Middle frontal gyrus (tissue), 1 donor: ENCODE data around the gene PCSK2.

ENCODE experiments used
- DNase-seq: peaks from one replicate; pipeline ENCODE4 v3.0.0-alpha.2; 2015; ENCODE audit warnings: low spot score; ENCODE audit errors: extremely low spot score

PCSK2 gene

GRCh38 chr20:17442588-17442987, 215.7 kb downstream of the PCSK2 start:
- no peak for DNase-seq

DNA sequence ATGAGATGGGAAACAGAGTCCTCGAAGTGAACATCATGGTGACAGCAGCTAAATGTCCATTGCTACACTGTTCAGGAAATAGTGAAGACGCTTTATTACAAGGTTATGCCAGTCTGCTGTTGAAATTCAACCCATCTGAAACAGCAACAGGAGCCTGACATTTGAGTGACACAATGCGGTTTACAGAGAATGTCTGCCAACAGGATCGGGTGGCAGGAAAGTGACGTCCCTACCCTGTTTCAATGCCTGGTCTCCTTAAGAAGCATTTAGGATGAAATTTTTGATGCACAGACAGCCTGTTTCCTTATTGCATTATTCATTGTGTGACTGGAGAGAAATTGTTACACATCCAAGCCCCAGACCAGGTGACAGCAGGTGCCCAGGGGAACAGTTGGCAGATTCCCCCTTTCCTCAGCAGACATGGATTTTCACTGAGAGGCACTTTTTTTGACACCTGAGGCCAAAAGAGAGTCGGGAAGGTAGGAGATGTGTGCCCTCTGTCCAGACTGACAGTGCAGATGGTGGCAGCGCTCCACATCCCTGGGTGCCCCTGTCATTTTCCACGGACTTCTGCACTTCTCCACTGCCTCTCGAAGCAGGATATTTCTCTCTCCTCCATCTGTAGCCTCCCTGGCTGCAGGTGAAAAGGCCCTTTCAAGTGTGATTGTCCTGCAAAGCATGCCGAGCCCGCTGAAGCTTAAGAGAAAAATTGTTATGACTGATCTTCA, 216.5 kb downstream of the PCSK2 start:
- no peak for DNase-seq

DNA sequence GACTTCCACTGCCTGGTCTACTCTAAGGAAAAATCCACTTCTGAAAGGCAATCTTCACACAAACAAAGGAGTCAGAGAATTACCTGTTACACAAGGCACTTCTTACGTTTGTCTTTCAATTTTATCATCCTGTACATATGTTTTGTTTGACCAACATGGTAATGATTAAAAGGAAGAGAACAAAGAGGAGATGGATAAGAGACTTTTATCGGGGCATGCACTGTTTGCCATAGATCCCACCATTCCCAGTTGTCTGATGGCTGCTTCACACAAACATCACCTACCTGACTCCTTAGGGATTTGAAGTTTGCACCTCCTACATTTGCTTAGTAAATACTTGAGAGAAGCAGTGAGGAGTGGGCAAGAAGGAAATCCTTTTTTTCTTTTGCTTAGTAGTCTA, 217.3 kb downstream of the PCSK2 start:
- DNase-seq = no peak

GRCh38 chr20:17445543-17445942, 218.7 kb downstream of the PCSK2 start:
- no peak for DNase-seq

GRCh38 chr20:17446171-17446570, 219.3 kb downstream of the PCSK2 start:
- DNase-seq = no peak

DNA sequence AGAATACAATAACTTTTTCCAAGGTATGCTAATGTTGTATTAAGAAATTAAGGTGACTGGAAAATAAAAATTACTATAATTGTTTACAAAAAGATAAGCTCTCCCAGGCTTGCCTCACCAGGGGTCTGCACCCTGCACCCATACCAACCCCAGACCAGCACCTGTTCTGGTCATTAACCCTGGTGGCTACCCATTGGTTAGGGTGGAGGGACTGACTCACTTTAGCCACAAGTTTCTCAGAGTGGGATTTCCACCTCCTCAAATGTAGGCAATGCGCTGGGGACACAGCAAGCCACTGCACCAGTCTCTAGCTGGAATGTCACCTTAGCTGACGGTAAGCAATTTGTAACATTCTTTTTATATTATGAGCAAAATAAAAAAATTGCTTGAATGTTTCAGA, 221.2 kb downstream of the PCSK2 start:
- DNase-seq = no peak

DNA sequence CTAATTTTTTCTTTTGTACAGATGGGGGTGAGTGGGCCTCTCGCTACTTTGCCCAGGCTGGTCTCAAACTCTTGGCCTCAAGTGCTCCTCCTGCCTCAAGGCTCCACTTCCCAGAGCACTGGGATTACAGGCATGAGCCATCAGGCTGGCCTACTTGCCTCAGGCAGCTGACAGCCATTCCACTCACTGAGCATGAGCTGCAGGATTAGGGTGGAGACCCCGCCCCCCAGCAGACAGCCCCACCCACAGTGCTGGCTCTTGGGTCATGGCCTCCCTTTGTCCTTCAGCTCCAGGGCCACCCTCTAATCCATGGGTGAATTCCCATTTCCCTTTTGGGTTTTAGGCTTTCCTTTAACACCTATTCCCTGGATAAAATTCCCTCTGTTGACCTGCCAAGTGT, 222.2 kb downstream of the PCSK2 start:
- no peak for DNase-seq

DNA sequence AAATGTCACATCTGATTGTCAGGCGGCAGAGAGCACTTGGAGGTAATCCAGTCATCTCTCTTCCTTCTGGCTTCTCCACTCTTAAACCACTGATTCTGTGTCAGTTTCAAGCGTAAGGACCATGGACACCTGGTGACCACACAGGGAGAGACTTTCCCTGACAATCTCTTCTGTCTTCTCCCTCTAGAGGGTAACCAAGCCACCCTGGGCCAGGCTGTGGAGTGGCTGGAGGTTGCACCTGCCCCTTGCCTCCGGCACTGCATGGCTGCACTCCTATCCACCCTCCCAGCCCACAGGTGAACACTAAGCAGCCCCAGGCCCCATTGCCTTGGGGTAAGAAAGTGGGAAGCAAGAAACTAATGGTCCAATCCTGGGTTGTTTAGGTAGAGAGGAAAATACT, 225.6 kb downstream of the PCSK2 start:
- no peak for DNase-seq

- DNase-seq = no peak
Observed at GRCh38 chr20:17453592-17453991, 226.8 kb downstream of the PCSK2 start.

DNA sequence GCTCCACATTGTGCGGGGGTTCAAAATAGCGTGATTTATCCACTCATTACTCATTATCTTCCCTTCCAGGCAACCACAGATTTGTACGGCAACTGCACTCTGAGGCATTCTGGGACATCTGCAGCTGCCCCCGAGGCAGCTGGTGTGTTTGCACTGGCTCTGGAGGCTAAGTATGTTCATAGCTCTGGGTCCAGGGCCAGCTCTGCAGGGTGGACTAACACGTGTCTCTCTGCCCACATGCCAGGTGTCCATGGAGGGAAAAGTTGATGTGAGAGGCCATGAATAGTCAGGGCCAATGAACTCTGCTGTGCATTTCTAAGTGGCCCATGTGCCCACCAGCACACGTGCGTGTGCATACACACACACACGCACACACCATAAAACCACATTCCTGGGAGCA, 229.4 kb downstream of the PCSK2 start:
- DNase-seq = no peak

GRCh38 chr20:17457079-17457478, 230.2 kb downstream of the PCSK2 start:
- no peak for DNase-seq

- DNase-seq = no peak
Observed at GRCh38 chr20:17457588-17458190, 230.8 kb downstream of the PCSK2 start.

DNA sequence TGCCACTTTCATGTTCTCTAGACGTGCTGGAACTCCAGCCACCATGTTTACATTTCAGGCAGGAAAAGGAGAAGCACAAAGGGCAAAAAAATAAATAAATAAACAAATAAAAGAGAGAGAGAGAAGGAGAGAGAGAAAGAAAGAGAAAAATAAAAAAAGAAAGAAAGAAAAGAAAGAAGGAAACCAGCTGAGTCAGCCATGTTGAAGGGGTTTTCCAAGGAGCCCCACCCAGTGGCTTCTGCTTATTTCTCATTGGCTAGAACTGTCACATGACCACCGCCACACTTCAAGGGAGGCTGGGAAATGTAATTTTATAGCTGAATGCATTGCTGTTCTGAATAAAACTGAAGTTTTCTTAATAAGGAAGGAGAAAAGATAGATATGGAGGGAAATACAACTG, 233.3 kb downstream of the PCSK2 start:
- DNase-seq = no peak

- no peak for DNase-seq
Observed at GRCh38 chr20:17461941-17462340, 235.1 kb downstream of the PCSK2 start.

- DNase-seq = no peak
Observed at GRCh38 chr20:17463711-17464110, 236.9 kb downstream of the PCSK2 start.

DNA sequence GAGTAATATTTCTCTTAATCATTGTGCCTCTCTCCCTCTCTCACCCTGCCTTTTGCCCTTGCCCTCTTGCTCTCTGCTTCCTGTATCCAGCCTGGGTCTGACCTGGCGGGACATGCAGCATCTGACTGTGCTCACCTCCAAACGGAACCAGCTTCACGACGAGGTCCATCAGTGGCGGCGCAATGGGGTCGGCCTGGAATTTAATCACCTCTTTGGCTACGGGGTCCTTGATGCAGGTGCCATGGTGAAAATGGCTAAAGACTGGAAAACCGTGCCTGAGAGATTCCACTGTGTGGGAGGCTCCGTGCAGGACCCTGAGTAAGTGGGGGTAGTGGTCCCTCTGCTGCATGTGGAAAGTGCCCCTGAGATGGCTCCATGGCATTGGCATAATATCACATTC, 238.4 kb downstream of the PCSK2 start:
- DNase-seq = no peak

DNA sequence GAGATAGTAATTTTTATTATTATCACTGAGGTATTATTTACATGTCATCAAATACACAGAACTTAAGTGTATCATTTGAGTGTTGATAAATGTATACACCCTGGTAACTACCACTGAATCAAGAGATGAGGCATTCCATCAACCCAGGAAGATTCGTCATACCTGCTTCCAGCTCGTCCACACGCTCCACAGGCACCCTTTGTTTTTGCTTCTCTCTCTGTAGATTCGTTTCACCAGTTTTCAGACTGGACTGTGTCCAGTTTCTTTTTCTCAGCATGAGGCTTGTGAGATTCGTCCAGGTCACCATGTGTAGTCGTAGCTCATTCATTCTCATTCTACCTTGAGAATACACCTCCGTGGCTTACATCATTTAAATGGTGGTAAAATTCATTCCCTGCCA, 239.8 kb downstream of the PCSK2 start:
- no peak for DNase-seq

GRCh38 chr20:17467120-17467655, 240.3 kb downstream of the PCSK2 start:
- no peak for DNase-seq

DNA sequence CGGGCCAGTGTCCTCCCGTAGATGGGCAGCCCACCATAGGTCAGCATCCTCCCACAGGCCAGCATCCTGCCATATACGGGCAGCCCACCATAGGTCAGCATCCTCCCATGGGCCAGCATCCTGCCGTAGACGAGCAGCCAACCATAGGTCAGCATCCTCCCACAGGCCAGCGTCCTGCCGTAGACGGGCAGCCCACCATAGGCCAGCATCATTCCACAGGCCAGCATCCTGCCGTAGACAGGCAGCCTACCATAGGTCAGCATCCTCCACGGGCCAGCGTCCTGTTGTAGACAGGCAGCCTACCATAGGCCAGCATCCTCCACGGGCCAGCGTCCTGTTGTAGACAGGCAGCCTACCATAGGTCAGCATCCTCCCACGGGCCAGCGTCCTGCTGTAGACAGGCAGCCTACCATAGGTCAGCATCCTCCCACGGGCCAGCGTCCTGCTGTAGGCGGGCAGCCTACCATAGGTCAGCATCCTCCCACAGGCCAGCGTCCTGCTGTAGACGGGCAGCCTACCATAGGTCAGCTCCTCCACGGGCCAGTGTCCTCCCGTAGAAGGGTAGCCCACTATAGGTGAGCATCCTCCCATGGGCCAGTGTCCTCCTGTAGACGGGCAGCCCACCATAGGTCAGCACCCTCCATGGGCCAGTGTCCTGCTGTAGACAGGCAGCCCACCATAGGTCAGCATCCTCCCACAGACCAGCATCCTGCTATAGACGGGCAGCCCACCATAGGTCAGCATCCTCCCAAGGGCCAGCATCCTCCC, 241.4 kb downstream of the PCSK2 start:
- no peak for DNase-seq

GRCh38 chr20:17469246-17470030, 242.6 kb downstream of the PCSK2 start:
- DNase-seq = no peak

GRCh38 chr20:17470521-17470920, 243.7 kb downstream of the PCSK2 start:
- no peak for DNase-seq

- no peak for DNase-seq
Observed at GRCh38 chr20:17470973-17471372, 244.1 kb downstream of the PCSK2 start.
